Skin epidermis (tissue), 12 donors: ENCODE results near the gene RIPPLY1.

Experiments used
- H3K27ac ChIP-seq, 21 experiments: fragments of 200-600 bp; sonication (generic) in 11 of 21; one replicate each; pipeline ENCODE4 v1.5.0; 2020; ENCODE audit warnings: mild to moderate bottlenecking in 3 of 21, inconsistent platforms in 2 of 21, moderate library complexity in 2 of 21
- H3K4me3 ChIP-seq, 7 experiments: fragments of 200-600 bp; sonication (generic) in 2 of 7; one replicate each; pipeline ENCODE4 v1.5.0; 2020; ENCODE audit warnings: inconsistent platforms in 2 of 7, mild to moderate bottlenecking in 2 of 7, moderate library complexity in 1 of 7

RIPPLY1 gene

GRCh38 chrX:106862972-106863688, 40.0 kb downstream of the RIPPLY1 start:
- Histone ChIP-seq H3K27ac (no peak overlapping the region), H3K4me3 (no peak overlapping the region)
